Measurements from ENCODE around the gene RGS19. TPM values are rescaled to one million over a fixed set of nuclear protein-coding genes. Genes with fewer than 3 reads are reported as not detected.
"Not testable (repeated sequence)": the region's sequence is repeated elsewhere in the genome, so short reads cannot be mapped to it uniquely, and the experiment has no call there.

RGS19 gene
- total RNA-seq = 19.7 and 21.8 TPM in 2 replicates

- no peak for DNase-seq (ENCODE audit: low read depth)
- TF ChIP-seq CTCF (conservative IDR thresholded peaks at IDR 0.05; ENCODE audit: low read depth, low read length) = no peak
- peak within 1 kb of the TSS; percentile 67 for H3K4me3 ChIP-seq (ENCODE audit: low read depth, low read length)
Measured at GRCh38 chr20:64079273-64080012, at the start of gene RGS19. TSS of gene RGS19 (minus strand) at chr20:64079518. CDS start at chr20:64076886, 2,632 bp downstream.

DNA sequence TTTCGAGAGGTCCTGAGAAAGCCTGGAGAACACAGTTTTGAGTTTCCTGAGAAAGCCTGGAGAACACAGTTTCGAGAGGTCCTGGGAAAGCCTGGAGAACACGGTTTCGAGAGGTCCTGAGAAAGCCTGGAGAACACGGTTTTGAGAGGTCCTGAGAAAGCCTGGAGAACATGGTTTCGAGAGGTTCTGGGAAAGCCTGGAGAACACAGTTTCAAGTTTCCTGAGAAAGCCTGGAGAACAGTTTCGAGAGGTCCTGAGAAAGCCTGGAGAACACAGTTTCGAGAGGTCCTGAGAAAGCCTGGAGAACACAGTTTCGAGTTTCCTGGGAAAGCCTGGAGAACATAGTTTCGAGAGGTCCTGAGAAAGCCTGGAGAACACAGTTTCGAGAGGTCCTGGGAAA is 44.2 kb upstream of the RGS19 start:
- H3K4me3 ChIP-seq (ENCODE audit: low read depth, low read length); DNase-seq (ENCODE audit: low read depth): not testable (repeated sequence)

DNA sequence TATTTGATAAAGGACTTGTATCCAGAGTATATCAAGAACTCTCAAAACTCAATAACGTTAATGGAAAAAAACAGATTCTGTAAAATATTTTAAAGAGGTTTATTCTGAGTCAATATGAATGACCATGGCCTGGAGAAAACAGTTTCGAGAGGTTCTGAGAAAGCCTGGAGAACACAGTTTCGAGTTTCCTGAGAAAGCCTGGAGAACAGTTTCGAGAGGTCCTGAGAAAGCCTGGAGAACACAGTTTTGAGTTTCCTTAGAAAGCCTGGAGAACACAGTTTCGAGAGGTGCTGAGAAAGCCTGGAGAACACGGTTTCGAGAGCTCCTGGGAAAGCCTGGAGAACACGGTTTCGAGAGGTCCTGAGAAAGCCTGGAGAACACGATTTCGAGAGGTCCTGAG is 43.6 kb upstream of the RGS19 start:
- H3K4me3 ChIP-seq (ENCODE audit: low read depth, low read length); DNase-seq (ENCODE audit: low read depth): not testable (repeated sequence)

DNA sequence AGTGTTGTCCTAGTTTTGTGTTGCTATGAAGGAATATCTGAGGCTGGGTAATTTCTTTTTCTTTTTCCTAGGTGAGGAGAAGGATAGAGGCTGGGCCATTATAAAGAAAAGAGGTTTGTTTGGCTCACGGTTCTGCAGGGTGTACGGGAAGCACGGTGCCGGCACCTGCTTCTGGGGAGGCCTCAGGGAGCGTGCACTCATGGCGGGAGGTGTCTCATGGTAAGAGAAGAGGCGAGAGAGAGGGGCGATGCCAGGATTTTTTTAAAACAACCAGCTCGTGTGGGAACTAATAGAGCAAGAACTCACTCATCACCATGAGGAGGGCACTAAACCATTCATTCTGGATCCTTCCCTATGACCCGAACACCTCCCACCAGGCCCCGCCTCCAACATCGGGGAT is 42.3 kb upstream of the RGS19 start:
- DNase-seq (ENCODE audit: low read depth) = no peak
- no peak for TF ChIP-seq CTCF (conservative IDR thresholded peaks at IDR 0.05; ENCODE audit: low read depth, low read length)
- no peak overlapping the region for H3K4me3 ChIP-seq (ENCODE audit: low read depth, low read length)

DNA sequence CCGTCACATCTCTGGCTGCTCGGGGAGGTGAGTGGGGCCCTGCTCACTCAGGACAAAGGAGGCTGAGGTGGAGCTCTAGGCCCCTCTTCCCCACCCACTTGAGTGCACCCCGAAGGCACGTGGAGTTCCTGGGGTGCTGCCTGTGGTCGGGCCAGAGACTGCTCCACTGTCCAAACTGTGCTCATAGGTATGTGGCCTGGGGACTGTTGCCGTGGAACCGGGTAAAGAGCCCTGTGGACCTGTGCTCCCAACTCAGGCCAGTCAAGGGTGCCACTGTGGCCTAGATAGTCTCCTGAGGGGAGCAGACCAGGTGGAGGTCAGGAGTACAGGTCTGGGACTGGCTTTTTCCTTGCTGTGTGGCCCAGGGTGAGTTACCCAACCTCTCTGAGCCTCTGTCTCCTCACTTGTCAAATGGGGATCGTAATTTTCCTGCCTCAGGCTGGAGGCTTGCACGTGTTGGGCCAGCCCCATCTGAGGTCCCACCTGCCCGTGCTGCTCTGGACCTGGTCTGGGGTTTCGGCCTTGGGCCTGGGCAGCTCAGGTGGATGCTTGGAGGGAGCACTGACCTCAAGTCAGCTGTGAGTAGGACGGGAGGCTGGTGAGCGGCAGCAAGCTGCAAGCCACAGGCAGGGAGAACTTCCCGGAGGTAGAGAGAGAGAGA is 40.5 kb upstream of the RGS19 start:
- TF ChIP-seq CTCF (conservative IDR thresholded peaks at IDR 0.05; ENCODE audit: low read depth, low read length) = no peak
- no peak overlapping the region for H3K4me3 ChIP-seq (ENCODE audit: low read depth, low read length)
- no peak for DNase-seq (ENCODE audit: low read depth)

- TF ChIP-seq CTCF (conservative IDR thresholded peaks at IDR 0.05; ENCODE audit: low read depth, low read length) = no peak
Measured at GRCh38 chr20:64119301-64119680, 40.0 kb upstream of the RGS19 start.

GRCh38 chr20:64117432-64117777 is 38.1 kb upstream of the RGS19 start:
- not testable (repeated sequence) for DNase-seq (ENCODE audit: low read depth); H3K4me3 ChIP-seq (ENCODE audit: low read depth, low read length)

More at GRCh38 chr20:64119301-64119680, 40.0 kb upstream of the RGS19 start:
- H3K4me3 ChIP-seq (ENCODE audit: low read depth, low read length) = no peak overlapping the region
- no peak for DNase-seq (ENCODE audit: low read depth)

DNA sequence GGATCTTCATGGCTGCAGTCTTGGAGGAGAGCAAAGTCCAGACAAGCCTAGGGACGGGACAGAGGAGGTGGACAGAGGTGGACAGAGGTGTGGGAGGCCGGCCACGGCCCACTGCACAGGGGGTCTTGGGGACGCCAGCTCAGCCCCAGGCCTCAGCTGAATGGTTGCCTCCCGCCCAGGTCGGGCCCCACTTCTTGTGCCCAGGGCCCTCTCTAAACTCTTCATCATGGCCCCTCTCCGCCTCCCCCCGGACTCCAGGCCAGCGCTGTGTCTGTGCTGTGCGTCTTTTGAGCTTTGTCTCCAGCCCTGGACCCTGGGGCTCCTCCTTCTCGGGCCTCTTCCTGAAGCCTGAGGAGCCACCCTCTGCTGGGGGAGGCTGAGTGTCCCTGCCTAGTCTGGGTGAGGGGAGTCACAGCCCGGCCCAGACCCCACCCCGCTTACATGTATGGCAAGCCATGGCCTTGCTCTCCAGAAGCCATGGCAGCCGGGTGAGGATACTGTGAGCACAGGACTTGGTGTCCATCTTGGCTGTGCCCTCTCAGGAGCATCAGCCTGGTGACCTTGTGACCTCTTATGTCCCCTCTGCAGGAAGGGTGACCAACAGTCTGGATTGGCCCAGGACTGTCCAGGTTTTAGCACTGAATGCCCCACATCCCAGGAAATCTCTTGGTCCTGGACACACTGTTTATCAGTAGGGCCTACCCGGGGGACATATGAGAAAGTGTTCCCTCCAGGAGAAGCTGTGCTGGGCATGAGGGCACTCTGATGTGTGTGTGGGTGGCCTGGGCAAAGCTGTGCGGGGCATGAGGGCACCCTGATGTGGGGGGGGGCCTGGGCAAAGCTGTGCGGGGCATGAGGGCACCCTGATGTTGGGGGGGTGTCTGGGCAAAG is 37.5 kb upstream of the RGS19 start:
- no peak for TF ChIP-seq CTCF (conservative IDR thresholded peaks at IDR 0.05; ENCODE audit: low read depth, low read length)
- H3K4me3 ChIP-seq (ENCODE audit: low read depth, low read length) = no peak overlapping the region
- DNase-seq (ENCODE audit: low read depth) = no peak
